GM20431 (cell line): ENCODE results near the gene DNPEP.

Source experiments
- in situ Hi-C: fragments of 300-500 bp; cut with MseI, MboI; formaldehyde crosslinking; loops from one replicate; pipeline ENCODE4 v1.15.0; 2020; ENCODE audit warnings: low sequenced_read_pairs; ENCODE audit not compliant: unreplicated experiment

DNPEP gene

GRCh38 chr2:219419331-219420197, 31.9 kb upstream of the DNPEP start:
- in situ Hi-C loops, result no loop called here

- in situ Hi-C loops, result no loop called here
Observed at GRCh38 chr2:219419012-219419324, 31.3 kb upstream of the DNPEP start.

GRCh38 chr2:219418155-219419011, 30.7 kb upstream of the DNPEP start, which contains the start of gene DES:
Gene DES, plus strand, starts transcription at chr2:219418377. Its CDS starts 86 bp downstream, at chr2:219418463.
- in situ Hi-C loops, result no loop called here

- in situ Hi-C loops, result no loop called here
Observed at GRCh38 chr2:219417374-219417773, 29.7 kb upstream of the DNPEP start.

GRCh38 chr2:219416938-219417337, 29.2 kb upstream of the DNPEP start:
- in situ Hi-C loops, result no loop called here

GRCh38 chr2:219416235-219416602, 28.5 kb upstream of the DNPEP start:
- in situ Hi-C loops, result no loop called here

- in situ Hi-C loops, result no loop called here
Observed at GRCh38 chr2:219415580-219416234, 28.0 kb upstream of the DNPEP start.

- in situ Hi-C loops, result no loop called here
Observed at GRCh38 chr2:219414857-219415256, 27.1 kb upstream of the DNPEP start.

GRCh38 chr2:219410390-219410789, 22.7 kb upstream of the DNPEP start:
- in situ Hi-C loops, result no loop called here

GRCh38 chr2:219409619-219410018, 21.9 kb upstream of the DNPEP start:
- in situ Hi-C loops, result loop anchor here (10.0 kb wide), 1 partner anchor 115 kb away; no protein-coding TSS in a partner anchor

- in situ Hi-C loops, result loop anchor here (10.0 kb wide), 1 partner anchor 116 kb away; no protein-coding TSS in a partner anchor
Observed at GRCh38 chr2:219408631-219409030, 20.9 kb upstream of the DNPEP start.

- in situ Hi-C loops, result loop anchor here (10.0 kb wide), 1 partner anchor 117 kb away; no protein-coding TSS in a partner anchor
Observed at GRCh38 chr2:219408204-219408603, 20.5 kb upstream of the DNPEP start.

GRCh38 chr2:219407343-219407742, 19.6 kb upstream of the DNPEP start:
- in situ Hi-C loops, result loop anchor here (10.0 kb wide), 1 partner anchor 117 kb away; no protein-coding TSS in a partner anchor

- in situ Hi-C loops, result loop anchor here (10.0 kb wide), 1 partner anchor 118 kb away; no protein-coding TSS in a partner anchor
Observed at GRCh38 chr2:219406861-219407230, 19.1 kb upstream of the DNPEP start.

GRCh38 chr2:219405958-219406860, 18.5 kb upstream of the DNPEP start:
- in situ Hi-C loops, result loop anchor here (10.0 kb wide), 1 partner anchor 119 kb away; no protein-coding TSS in a partner anchor

- in situ Hi-C loops, result loop anchor here (10.0 kb wide), 1 partner anchor 119 kb away; no protein-coding TSS in a partner anchor
Observed at GRCh38 chr2:219405451-219405850, 17.7 kb upstream of the DNPEP start.

GRCh38 chr2:219404954-219405353, 17.2 kb upstream of the DNPEP start:
- in situ Hi-C loops, result loop anchor here (10.0 kb wide), 1 partner anchor 120 kb away; no protein-coding TSS in a partner anchor

GRCh38 chr2:219404291-219404910, 16.7 kb upstream of the DNPEP start:
- in situ Hi-C loops, result loop anchor here (10.0 kb wide), 1 partner anchor 120 kb away; no protein-coding TSS in a partner anchor
